Renal cortical epithelial cell (primary cell): ENCODE data around the gene RNPEP. TPM values are rescaled to one million over a fixed set of nuclear protein-coding genes. Genes with fewer than 3 reads are reported as not detected.
"Not testable (repeated sequence)": the region's sequence is repeated elsewhere in the genome, so short reads cannot be mapped to it uniquely, and the experiment has no call there.

ENCODE experiments used
- DNase-seq: peaks from one replicate; pipeline ENCODE4 v3.0.0-alpha.2; 2011; ENCODE audit warnings: low read depth
- total RNA-seq: library from RNA; depleted of rRNA; stranded (reverse); fragments of >200 nt; gene quantifications from 2 replicates; pipeline ENCODE4 v1.2.3, GENCODE V29; 2014

Gene RNPEP
- total RNA-seq, 1 donor from 2014 or later, result 104 TPM

GRCh38 chr1:201962382-201962781 is 20.1 kb upstream of the RNPEP start:
- DNase-seq, result not testable (repeated sequence)

- no peak for DNase-seq
Observed at GRCh38 chr1:201964261-201964660, 18.2 kb upstream of the RNPEP start.

GRCh38 chr1:201966171-201966570 is 16.3 kb upstream of the RNPEP start:
- peak; percentile 43 for DNase-seq

- DNase-seq, result no peak
Observed at GRCh38 chr1:201968202-201968925, 14.1 kb upstream of the RNPEP start.

GRCh38 chr1:201970334-201971159 is 11.9 kb upstream of the RNPEP start:
- DNase-seq, result peak; percentile 54

DNA sequence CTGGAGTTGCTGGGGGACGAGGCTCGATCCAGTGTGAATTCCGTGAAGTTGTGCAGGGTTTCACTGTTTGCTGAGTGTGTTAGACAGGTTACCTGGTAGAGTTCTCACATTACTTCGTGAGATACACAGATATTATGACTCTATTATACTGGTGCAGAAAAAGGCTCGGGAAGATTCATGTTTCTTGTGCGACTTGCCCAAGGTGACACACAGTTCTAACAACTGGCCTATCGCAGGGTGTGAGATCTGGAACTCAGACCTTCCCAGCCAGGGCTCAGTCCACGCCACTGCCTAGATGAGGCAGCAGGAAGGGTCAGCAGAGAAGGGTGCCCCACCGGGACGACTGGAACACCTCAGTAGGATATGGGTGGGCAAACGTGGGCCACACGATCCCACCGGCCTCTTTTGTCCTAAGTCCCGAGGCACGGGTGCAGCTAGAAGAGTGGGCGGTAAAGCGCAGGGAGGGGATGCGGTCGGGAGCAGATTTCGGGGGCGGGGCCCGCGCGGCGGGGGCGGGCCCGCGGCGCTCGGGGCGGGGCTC is 296 bp upstream of the RNPEP start:
- DNase-seq, result peak; percentile 19

- DNase-seq, result no peak
Observed at GRCh38 chr1:201983380-201983805, 945 bp downstream of the RNPEP start.

GRCh38 chr1:201984446-201984845 is 2.0 kb downstream of the RNPEP start:
- no peak for DNase-seq

DNA sequence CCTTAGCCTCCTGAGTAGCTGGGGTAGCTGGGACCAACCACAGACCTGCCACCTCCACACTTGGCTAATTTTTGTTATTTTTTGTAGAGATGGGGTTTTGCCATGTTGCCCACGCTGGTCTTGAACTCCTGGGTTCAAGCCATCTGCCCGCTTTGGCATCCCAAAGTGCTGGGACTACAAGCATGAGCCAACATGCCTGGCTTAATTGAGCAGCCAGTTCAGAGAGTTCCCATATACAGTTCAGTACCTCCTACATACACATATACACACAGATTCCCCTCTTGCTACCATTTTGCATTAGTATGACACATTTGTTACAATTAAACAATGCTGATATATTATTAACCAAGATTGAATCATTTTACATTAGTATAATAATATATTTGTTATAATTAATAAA is 2.9 kb downstream of the RNPEP start:
- no peak for DNase-seq

DNA sequence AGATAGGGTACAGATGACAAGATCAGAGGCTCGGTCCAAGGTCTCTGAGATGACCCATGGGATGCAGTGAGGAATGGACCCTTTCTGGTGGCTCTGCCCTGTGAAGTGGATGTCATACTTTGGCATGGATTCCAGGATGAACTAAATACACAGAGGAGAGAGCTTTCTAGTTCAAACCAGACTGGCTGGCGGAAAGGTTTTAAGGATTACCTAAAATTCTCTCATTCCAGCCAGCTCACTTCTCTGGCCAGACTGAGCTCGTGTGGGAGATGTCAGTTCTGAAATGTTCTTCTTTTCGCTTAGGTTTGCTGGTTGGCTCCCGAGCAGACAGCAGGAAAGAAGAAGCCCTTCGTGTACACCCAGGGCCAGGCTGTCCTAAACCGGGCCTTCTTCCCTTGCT is 6.2 kb downstream of the RNPEP start:
- no peak for DNase-seq

GRCh38 chr1:201989354-201990128 is 7.1 kb downstream of the RNPEP start:
- no peak for DNase-seq

GRCh38 chr1:201990427-201990826 is 8.0 kb downstream of the RNPEP start:
- no peak for DNase-seq

- DNase-seq, result peak; percentile 61
Observed at GRCh38 chr1:201999625-202000238, 17.3 kb downstream of the RNPEP start.

GRCh38 chr1:202002507-202002906 is 20.1 kb downstream of the RNPEP start:
- no peak for DNase-seq

DNA sequence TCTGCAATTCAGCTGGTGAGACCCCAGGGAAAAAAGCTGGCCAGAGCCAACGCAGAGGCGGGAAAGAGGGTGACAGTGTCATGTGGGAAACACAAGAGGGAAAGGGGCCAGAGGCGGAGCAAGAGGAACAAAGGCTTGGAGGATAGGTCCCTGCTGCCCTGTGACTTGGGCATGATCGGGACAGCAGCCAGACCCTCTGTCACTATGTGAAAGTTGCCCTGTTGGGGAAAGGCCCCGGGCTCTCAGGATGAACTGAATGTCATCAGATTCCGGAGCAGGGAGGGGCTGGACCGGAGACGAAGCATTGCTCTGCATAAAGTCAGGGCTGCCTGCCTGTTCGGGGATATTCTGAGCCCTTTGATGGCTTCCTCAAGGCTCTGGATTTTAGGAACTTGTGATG is 22.3 kb downstream of the RNPEP start:
- no peak for DNase-seq

DNA sequence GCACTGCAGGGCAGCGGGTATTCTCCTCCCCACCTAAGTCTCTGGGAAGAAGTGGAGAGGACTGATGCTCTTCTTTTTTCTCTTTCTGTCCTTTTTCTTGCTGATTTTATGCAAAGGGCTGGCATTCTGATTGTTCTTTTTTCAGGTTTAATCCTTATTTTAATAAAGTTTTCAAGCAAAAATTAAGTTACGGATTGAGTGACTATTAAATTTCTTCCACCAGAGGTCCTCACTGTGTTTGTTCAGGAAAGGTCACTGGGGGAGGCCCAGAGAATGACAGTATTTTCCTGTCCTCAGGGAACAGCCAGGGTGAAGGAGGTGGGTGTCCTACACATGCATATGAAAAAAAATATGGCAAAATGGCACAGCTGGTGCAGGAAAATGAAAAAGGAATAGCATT is 23.5 kb downstream of the RNPEP start:
- peak; percentile 28 for DNase-seq

- no peak for DNase-seq
Observed at GRCh38 chr1:202007304-202007703, 24.9 kb downstream of the RNPEP start.

DNA sequence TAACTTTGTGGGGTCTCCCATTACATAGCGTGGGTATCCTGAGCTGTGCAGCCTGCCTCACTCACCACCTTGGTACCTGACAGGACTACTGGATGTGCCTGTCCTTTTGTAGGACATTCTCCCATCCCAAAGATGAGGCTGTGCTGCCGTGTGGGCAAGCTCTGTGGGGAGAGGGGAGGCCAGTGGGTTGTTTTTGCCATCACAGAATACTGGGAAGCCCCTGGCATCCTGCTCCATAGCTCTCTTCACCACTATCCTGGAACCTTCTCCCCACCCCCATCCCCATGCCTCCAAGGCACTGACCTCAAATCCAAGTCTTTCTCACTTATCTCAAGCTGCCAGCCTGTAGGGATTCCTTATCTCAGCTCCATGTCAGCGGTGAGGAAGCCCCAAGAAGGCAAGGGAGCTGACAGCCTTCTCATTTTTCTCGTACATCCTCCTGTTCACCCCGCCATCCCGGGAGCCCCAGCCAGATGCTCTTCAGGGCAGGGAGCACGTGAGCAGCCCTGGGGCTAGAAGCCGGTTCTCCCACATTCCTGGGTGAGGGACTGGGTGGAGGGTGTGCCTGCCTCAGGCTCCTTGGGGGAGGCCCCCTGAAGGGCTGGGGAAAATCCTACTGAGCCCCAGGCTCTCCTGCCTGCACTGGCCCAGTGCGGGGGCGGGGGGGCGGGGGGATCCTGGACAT is 25.5 kb downstream of the RNPEP start:
- peak; percentile 38 for DNase-seq

DNA sequence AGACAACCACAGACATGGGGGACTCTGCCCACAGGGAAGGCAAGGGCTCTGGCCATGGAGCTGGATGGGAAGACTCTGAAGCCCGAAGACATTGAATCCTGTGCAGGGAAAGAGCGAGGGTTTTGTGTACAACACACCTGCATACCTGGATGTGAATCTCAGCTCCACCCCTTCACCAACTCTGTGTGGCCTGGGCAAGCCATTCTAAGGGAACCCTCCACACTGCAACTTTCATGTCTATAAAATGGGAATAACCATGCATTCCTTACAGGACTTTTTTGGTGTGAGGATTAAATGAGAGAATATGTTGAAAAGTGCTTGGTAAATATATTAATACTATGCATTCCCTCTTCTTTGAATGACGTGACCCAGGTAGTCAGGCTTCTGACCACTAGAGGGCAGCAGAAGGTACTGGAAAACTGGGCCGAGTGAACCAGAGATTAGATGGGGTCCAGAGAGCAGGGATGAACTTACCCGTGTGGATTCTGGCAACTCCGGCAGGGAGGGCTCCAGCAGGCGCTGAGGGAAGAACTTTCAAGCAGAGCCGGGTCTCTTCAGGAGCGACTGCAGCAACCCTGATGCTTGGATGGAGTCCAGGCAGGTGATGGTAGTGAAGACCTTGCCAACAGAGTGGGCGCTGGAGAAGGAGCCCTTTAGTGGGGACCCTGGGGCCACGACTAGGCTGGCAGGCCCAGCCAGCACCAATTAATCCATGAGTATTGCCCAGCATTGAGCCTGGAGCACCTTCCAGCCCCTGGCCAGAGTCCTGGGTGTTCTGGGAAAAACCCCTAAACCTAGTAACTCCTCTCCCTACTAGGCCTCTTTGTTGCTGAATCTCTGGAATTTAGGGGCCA is 27.1 kb downstream of the RNPEP start:
- DNase-seq, result peak; percentile 82
